PC-9 (cell line): Measurements from ENCODE around the gene OR6K2.

ENCODE experiments used
- CTCF ChIP-seq: fragments of 200-600 bp; sonication (generic); conservative IDR thresholded peaks from 2 replicates; pipeline ENCODE4 v1.6.1; 2017; ENCODE audit warnings: mixed run types, antibody characterized with exemption, mild to moderate bottlenecking, moderate library complexity
- EZH2 ChIP-seq: fragments of 200-600 bp; sonication (generic); IDR thresholded peaks from 2 replicates; pipeline ENCODE4 v1.8.0; 2017; ENCODE audit warnings: antibody characterized with exemption, low read depth

DNA sequence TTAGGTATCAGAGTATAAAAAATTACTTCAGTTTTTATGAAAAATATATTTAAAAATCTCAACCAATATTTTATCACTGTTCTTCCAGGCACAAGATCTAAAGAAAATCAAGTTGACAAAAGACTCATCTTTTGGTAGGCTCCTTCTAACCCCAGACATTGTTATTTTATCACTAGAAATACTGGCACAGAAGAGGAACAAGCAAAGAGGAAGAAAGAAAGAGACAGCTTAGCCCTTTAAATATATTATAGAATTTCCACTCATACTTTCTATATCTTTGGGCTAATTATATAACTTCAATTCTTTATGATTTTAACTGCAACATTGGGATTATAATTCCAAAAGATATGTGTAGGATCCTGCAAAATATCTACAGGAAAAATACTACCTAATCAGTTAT, 46.4 kb downstream of the OR6K2 start:
- TF ChIP-seq CTCF (no peak), EZH2 (no peak)
